Activated naive CD4-positive, alpha-beta T cell treated with anti-CD3 and anti-CD28 coated beads, Interleukin-2, amount 50 U/mL, for 72 hours (primary cell): ENCODE data around the gene TEX13C. TPM values are rescaled to one million over a fixed set of nuclear protein-coding genes. Genes with fewer than 3 reads are reported as not detected.

Source experiments
- ATAC-seq, 2 donors: fragments of 150-1000 bp; cut with Tn5 transposase; 2 replicates each; pipeline ENCODE4 v1.10.0; 2021; ENCODE audit warnings: mild to moderate bottlenecking in 2 of 2, moderate library complexity in 2 of 2
- DNase-seq, 2 donors: peaks; one replicate each; pipeline ENCODE4 v3.0.0; 2021 to 2022; ENCODE audit warnings: low spot score in 2 of 2
- H3K27ac Mint-ChIP-seq, 2 donors: one replicate each; pipeline ENCODE4 v1.8.0; 2022; ENCODE audit warnings: mild to moderate bottlenecking in 2 of 2, mixed read lengths in 2 of 2
- H3K36me3 Mint-ChIP-seq, 2 donors: one replicate each; pipeline ENCODE4 v1.8.0; 2022; ENCODE audit warnings: mixed read lengths in 2 of 2
- H3K9me3 Mint-ChIP-seq, 2 donors: one replicate each; pipeline ENCODE4 v1.8.0; 2022; ENCODE audit warnings: mixed read lengths in 2 of 2
- total RNA-seq, 2 donors: library from RNA; stranded (reverse); gene quantifications; one replicate each; pipeline ENCODE4 v1.2.3, GENCODE V29; 2022

TEX13C gene
- total RNA-seq, 2 donors from 2014 or later: not detected

DNA sequence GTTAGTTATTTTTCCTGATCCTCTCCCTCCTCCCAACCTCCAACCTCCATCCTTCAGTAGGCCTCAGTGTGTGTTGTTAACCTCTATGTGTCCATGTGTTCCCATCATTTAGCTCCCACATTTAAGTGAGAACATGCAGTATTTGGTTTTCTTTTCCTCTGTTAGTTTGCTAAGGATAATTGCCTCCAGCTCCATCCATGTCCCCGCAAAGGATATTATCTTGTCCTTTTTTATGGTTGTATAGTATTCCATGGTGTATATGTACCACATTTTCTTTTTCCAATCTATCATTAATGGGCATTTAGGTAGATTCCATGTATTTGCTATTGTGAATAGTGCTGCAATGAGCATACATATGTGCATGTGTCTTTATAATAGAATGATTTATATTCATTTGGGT is 54.5 kb downstream of the TEX13C start:
- ATAC-seq: no peak
- Mint-ChIP-seq H3K36me3 (no peaks in the 10 kb centered on the region), H3K27ac (no peak overlapping the region), H3K9me3 (no peaks in the 10 kb centered on the region)
- DNase-seq: no peak
